Stimulated activated CD4-positive, alpha-beta T cell treated with anti-CD3 and anti-CD28 coated beads, Interleukin-2, amount 100 ng/mL, for 4 hours (primary cell): ENCODE measurements around the gene ECHDC3.

Experiments
- DNase-seq: peaks from one replicate; pipeline ENCODE4 v3.0.0-alpha.2; 2020; ENCODE audit warnings: low read depth

Gene ECHDC3

GRCh38 chr10:11748866-11749265, 6.7 kb downstream of the ECHDC3 start:
- no peak for DNase-seq

- no peak for DNase-seq
These were observed 8.2 kb downstream of the ECHDC3 start for GRCh38 chr10:11750420-11750819.

- DNase-seq = no peak
These were observed 12.0 kb downstream of the ECHDC3 start for GRCh38 chr10:11754173-11754572.

- no peak for DNase-seq
These were observed 12.4 kb downstream of the ECHDC3 start for GRCh38 chr10:11754620-11755019.

GRCh38 chr10:11755512-11756263, 13.5 kb downstream of the ECHDC3 start:
- no peak for DNase-seq

GRCh38 chr10:11756766-11757315, 14.7 kb downstream of the ECHDC3 start:
- DNase-seq = no peak

- no peak for DNase-seq
These were observed 15.3 kb downstream of the ECHDC3 start for GRCh38 chr10:11757454-11757820.

GRCh38 chr10:11757821-11758463, 15.8 kb downstream of the ECHDC3 start:
- DNase-seq = peak; percentile 69

- no peak for DNase-seq
These were observed 16.5 kb downstream of the ECHDC3 start for GRCh38 chr10:11758527-11759236.

- no peak for DNase-seq
These were observed 17.2 kb downstream of the ECHDC3 start for GRCh38 chr10:11759347-11759746.

GRCh38 chr10:11760151-11760550, 18.0 kb downstream of the ECHDC3 start:
- DNase-seq = no peak

GRCh38 chr10:11760861-11761260, 18.7 kb downstream of the ECHDC3 start:
- no peak for DNase-seq

- DNase-seq = no peak
These were observed 19.2 kb downstream of the ECHDC3 start for GRCh38 chr10:11761431-11761830.

- no peak for DNase-seq
These were observed 20.7 kb downstream of the ECHDC3 start for GRCh38 chr10:11762706-11763500.

GRCh38 chr10:11763501-11763861, 21.3 kb downstream of the ECHDC3 start:
- no peak for DNase-seq

- no peak for DNase-seq
These were observed 23.0 kb downstream of the ECHDC3 start for GRCh38 chr10:11765141-11765540.

- DNase-seq = no peak
These were observed 30.6 kb downstream of the ECHDC3 start for GRCh38 chr10:11772575-11773288.

GRCh38 chr10:11773761-11774441, 31.7 kb downstream of the ECHDC3 start:
- no peak for DNase-seq

- no peak for DNase-seq
These were observed 33.2 kb downstream of the ECHDC3 start for GRCh38 chr10:11775412-11775811.

- no peak for DNase-seq
These were observed 33.9 kb downstream of the ECHDC3 start for GRCh38 chr10:11776080-11776479.

- DNase-seq = no peak
These were observed 38.9 kb downstream of the ECHDC3 start for GRCh38 chr10:11781114-11781513.
